ENCODE results near the gene SLC10A1. TPM values are rescaled to one million over a fixed set of nuclear protein-coding genes. Genes with fewer than 3 reads are reported as not detected.
"Not testable (repeated sequence)": the region's sequence is repeated elsewhere in the genome, so short reads cannot be mapped to it uniquely, and the experiment has no call there.

The SLC10A1 gene
- not detected in 2 replicates for total RNA-seq (2014; rRNA removed; shearing (Covaris generic))

DNA sequence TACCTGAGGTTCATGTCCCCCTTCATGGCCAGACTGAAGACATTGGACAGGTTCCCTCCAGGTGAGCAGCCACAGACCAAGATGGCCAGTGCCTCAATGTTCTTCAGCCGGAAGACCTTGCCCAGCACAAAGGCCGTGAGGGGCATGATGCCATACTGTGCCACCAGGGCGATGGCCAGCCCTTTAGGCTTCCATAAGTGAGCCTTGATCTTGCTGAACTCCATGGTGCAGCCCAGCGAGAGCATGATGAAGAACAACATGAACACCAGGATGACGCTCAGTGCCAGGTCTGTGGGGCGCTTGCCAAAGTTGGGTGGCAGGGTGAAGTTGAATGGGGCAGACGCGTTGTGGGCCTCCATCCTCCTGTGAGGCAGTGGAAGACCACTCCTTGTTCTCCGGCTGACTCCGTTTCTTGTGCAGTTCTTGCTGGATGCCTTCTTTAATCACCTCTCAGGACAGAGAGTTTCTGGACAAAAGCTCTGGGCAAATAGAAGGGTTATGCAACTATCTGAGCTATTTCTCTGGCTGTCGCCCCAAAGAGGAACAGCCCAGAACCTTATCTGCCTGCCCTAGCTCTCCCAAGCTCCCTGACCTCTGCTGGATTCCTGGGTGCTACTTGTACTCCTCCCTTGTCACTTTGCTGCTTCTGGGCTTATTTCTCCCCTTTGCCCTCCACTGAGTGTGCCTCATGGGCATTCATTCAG lies at the start of gene SLC10A1:
Gene SLC10A1 (minus strand): TSS at position 445 of the 704 bp plus-strand sequence. CDS start 86 bp downstream, at position 359.
- in situ Hi-C loops (cut with HindIII; ENCODE audit: low sequenced_read_pairs), result no loop called here
- DNase-seq (ENCODE audit: low spot score), result no peak

DNA sequence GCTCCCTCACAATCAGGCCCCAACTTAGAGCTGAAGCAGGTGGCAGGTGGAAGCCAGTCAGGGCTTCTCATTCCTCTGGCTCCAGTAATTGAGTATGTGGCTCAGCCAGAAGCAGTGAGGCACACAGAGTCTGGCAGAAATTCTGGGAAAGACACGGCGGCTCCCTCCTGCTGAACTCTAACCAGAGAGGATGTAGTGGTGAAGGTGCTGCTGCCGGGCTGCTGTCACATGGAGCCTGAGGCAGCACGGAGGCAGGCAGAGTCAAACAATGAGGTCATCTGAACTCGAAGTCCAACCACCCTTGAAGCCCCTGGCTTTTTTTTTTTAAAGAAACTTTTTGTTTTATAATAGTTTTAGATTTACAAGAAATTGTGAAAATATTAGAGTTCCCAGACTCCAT lies 48.7 kb upstream of the SLC10A1 start:
- DNase-seq (ENCODE audit: low spot score), result peak; percentile 28
- in situ Hi-C loops (cut with HindIII; ENCODE audit: low sequenced_read_pairs), result no loop called here

DNA sequence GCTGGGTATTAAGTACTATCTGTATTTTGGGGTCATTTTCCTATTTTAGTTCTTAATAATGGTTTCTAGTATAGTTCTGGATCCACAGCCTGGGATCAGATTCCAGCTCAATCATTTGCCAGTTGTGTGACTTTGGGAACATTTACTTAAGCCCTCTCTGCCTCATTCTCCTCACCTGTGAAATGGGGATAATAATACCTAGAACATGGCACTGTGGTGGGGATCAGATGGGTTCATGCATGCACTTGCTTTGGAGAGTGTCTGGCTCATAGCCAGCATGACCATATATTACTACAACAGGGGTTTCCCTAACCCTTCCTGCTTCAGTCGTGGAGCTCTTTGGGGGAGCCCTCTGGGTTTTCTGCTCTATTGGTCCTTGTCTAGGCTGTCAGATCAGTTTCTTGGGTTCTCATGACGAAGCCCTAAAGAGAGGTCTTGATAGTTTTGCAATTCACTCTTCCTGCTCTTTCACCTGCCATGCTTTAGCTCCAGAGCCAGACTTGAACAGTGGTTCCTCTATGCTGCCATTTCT lies 48.1 kb upstream of the SLC10A1 start:
- no peak for DNase-seq (ENCODE audit: low spot score)
- in situ Hi-C loops (cut with HindIII; ENCODE audit: low sequenced_read_pairs), result no loop called here

DNA sequence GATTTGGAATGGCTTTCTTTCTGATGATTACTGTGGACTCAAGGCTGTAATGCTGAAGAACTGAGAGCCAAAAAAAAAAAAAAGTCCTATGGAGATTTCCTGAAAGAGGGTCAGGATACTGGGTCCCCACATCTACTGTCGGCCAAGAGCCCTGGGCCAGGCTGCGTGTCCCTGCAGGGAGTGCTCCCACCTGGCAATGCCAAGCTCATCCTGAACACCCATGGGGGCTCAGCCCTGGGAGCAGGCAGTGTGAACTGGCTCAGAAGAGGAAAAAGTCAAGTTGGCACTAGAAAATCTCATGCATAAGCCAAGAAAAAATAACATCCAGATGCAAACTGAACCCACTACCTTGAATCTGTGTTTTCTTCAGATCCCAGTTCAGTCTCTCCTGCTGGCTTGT lies 47.1 kb upstream of the SLC10A1 start:
- in situ Hi-C loops (cut with HindIII; ENCODE audit: low sequenced_read_pairs), result no loop called here
- no peak for DNase-seq (ENCODE audit: low spot score)

DNA sequence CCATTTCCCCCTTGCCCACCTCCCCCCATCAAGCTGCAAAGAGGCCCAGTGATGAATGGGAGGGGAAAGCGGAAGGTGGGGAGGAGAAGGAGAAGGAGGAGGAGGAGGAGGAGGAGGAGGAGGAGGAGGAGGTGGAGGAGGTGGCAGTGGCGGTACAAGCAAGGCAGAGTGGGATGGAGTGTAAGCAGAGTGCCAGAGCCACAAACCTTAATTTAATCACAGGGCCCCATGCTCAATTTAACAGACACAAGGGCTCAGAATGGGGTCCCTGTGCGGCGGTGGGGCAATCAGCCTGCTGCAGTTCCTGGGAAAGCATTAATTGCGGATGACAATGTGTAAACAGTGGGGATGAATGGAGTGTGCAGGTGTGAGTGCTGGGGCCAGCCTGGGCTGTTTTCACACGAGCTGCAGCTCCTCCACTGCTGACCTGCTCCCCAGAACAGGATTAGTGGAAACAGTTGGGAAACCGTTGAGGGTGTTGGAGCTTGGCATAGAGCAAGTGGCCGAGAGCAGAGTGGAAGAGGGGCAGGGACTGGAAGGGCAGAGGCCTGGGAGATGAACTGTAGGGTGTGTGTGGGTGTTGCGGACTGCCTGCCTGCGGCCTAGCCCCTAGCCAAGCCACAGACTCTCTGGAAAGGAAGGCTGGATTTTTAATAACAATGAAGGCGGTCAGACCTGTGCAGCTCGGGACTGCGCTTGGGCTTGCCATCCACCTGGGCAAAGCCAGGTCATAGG lies 45.8 kb upstream of the SLC10A1 start:
- in situ Hi-C loops (cut with HindIII; ENCODE audit: low sequenced_read_pairs), result no loop called here

DNA sequence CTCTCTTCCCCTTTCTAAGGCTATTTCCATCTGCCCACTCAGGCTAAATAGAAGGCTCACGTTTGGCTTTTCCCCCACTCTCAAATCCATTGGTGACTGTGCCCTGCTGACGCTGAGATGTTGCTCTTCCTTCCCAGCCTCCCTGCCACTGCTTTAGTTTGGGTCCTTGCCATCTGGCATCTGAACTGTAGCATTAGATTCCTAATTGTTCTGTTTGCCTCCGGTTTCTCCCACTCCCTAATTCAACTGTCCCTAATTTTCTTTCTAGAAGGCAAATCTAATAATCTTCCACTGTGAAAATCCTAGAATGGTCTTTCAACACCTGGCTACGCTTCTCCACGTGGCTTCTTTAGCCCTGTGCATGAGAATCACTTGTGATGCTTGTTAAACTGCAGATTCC lies 44.6 kb upstream of the SLC10A1 start:
- in situ Hi-C loops (cut with HindIII; ENCODE audit: low sequenced_read_pairs), result no loop called here
- DNase-seq (ENCODE audit: low spot score), result no peak

More for the DNA sequence above, 45.8 kb upstream of the SLC10A1 start:
- DNase-seq (ENCODE audit: low spot score), result no peak

DNA sequence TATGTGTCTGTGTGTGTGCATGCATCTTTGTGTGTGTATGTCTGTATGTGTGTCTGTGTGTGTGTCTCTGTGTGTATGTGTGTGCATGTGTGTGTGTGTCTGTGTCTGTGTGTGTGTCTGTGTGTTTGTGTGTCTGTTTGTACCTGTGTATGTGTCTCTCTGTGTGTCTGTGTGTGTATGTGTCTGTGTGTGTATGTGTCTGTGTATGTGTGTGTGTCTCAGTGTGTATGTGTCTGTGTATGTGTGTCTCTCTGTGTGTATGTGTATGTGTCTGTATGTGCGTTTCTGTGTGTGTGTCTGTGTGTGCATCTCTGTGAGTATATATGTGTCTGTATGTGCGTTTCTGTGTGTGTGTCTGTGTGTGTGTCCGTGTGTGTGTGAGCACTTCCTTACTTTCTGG lies 42.6 kb upstream of the SLC10A1 start:
- in situ Hi-C loops (cut with HindIII; ENCODE audit: low sequenced_read_pairs), result no loop called here
- DNase-seq (ENCODE audit: low spot score), result no peak

DNA sequence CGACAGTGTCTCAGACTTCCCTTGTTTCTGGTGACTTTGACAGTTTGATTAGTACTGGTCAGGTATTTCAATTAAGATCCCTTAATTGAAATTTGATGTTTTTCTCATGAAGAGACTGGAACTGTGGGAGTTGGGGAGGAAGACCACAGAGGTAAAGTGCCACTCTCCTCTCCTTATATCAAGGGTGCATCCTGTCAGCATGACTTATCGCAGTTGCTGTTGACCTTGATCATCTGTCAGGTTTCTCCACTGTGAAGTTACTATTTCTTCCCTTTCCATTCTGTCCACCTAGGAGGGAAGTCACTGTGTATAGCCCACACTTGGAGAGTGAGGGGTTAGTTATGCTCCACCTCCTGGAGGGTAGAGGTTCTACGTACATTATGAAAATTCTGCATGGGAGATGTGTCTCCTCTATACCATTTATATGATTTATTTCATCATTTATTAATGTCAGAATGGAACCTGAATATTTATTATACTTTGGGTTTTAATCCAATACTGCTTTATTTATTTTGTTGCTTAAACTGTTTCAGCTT lies 41.9 kb upstream of the SLC10A1 start:
- in situ Hi-C loops (cut with HindIII; ENCODE audit: low sequenced_read_pairs), result no loop called here
- no peak for DNase-seq (ENCODE audit: low spot score)

DNA sequence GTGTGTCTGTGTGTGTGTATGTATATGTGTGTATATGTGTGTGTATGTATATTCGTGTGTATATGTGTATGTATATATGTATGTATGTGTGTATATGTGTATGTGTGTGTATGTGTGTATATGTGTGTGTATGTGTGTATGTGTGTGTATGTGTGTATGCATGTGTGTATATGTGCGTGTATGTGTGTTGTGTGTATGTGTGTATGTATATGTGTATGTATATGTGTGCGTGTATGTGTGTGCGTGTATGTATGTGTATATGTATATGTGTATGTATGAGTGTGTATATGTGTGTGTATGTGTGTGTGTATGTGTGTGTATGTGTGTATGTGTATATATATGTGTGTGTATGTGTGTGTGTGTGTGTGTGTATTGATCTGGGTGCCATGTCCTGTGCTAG lies 31.8 kb upstream of the SLC10A1 start:
- DNase-seq (ENCODE audit: low spot score), result no peak
- in situ Hi-C loops (cut with HindIII; ENCODE audit: low sequenced_read_pairs), result no loop called here

DNA sequence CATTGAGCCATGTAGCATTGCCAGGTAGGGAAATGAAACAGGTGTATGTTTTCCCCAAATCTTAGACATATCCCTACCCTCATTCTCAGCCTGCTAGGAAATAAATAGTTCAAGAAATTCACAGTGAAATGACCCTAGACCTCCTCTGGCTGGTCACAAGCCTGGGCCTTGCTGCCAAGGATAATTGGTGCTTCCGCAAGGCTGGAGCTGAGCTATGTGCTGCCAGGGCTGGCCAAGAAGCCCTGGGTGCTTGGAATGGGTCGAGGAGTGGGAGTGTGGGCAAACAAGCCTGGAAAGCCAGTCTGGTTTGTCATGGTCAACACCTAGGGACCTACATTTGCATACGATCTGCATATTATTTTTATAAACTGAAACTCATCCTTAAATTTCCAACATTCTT lies 31.3 kb upstream of the SLC10A1 start:
- peak; percentile 19 for DNase-seq (ENCODE audit: low spot score)
- in situ Hi-C loops (cut with HindIII; ENCODE audit: low sequenced_read_pairs), result no loop called here

DNA sequence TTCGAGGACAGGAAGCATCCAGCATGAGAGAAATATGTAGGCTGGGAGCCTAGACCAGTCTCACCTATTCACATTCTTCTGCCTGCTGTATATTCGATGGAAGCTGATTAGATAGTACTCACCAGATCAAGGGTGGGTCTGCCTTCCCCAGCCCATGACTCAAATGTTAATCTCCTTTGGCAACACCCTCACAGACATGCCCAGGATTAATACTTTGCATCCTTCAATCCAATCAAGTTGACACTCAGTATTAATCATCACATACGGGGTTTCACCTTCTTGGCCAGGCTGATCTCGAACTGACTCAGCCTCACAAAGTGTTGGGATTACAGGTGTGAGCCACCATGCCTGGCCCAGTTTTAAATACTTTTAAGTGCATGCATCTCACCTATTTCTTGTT lies 30.5 kb upstream of the SLC10A1 start:
- in situ Hi-C loops (cut with HindIII; ENCODE audit: low sequenced_read_pairs), result no loop called here
- DNase-seq (ENCODE audit: low spot score), result no peak

DNA sequence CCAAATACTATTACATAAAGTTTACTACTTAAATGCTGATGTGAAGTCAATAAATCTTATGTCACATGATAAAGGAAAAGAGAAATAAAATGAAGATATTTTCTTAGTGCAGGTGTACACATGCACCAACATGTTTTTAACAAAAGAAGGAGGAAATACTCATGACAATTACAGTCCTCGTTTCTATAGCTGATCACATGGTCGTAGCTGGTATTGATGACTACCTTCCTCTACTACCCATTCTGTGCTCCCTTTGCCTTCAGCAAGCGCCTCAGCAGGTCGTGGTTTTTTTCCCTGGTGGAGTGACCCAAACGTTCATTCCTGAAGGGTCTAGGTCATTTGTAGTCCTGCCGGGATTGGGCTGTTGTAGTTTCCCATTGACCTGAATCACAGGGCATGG lies 25.4 kb upstream of the SLC10A1 start:
- DNase-seq (ENCODE audit: low spot score), result no peak
- in situ Hi-C loops (cut with HindIII; ENCODE audit: low sequenced_read_pairs), result no loop called here

DNA sequence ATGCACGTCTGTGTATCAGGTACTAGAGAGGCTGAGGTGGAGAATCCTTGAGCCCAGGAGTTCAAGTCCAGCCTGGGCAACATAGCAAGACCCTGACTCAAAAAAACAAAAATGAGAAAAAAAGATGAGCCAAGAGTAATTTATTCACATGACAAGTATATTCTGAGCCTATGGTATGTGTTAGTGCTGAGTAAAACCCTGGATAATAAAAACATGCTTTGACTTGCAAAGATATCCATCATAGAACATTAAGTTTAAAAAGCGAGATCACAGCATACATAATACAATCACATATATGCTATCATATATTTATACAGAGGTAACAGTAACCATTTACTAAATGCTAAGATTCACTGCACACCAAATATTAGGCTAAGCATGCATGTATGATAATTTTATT lies 23.9 kb upstream of the SLC10A1 start:
- in situ Hi-C loops (cut with HindIII; ENCODE audit: low sequenced_read_pairs), result no loop called here
- no peak for DNase-seq (ENCODE audit: low spot score)

DNA sequence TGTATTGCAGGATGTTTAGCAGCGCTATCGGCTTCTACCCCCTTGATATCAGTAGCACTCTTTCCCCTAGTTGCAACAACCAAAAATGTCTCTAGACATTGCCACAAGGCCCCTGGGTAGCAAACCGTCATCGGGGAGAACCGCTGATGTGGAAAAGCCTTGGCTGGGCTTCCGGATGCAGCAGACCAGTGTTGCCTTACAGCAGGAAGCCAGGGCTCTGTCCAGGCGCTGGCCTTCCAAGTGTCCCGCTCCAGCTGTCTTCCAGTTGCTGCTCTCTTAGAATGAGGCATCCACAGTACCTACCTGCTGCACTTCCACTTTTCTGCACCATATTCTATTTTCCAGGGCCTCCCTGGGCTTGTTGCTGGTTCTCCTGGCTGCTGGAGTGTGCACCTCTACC lies 22.6 kb upstream of the SLC10A1 start:
- no peak for DNase-seq (ENCODE audit: low spot score)
- in situ Hi-C loops (cut with HindIII; ENCODE audit: low sequenced_read_pairs), result no loop called here

DNA sequence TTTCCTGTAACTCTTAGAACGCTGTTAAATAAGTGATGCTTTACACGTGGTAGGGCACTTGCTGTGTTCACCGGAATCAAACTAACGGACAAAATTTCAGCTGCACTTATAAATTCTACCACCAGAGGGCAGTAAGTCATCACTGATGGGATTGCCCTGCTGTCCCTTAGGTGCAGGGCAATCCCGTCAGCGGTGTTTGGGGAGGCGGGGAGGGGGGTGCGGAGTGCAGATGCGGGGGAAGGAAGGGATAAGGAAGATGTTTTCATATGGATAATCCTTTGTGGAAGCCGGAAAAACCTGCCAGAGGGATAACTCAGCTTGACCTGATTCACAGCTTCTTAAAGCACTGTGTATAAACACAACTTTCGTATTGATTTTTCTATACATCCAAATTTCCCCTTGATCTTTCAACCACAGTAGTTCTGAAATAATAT lies 21.7 kb upstream of the SLC10A1 start:
- in situ Hi-C loops (cut with HindIII; ENCODE audit: low sequenced_read_pairs), result no loop called here
- DNase-seq (ENCODE audit: low spot score), result peak; percentile 75

DNA sequence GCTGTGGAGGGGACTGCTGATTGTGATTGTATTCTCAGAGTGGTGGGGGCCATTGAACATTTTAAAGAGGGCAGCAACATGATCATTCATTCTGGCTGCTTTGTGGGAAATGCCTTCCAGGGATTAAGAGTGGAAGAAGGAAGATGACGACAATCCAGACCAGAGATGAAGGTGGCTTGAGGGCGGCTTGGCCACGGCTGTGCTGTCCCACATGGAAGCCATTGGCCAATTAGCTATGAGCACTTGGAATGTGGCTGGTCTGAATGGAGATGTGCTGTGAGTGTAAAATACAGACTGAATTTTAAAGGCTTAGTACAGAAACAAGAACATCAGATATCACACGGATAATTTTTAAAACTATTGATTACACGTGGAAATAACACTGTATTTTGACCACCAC lies 19.2 kb upstream of the SLC10A1 start:
- in situ Hi-C loops (cut with HindIII; ENCODE audit: low sequenced_read_pairs), result no loop called here
- no peak for DNase-seq (ENCODE audit: low spot score)

DNA sequence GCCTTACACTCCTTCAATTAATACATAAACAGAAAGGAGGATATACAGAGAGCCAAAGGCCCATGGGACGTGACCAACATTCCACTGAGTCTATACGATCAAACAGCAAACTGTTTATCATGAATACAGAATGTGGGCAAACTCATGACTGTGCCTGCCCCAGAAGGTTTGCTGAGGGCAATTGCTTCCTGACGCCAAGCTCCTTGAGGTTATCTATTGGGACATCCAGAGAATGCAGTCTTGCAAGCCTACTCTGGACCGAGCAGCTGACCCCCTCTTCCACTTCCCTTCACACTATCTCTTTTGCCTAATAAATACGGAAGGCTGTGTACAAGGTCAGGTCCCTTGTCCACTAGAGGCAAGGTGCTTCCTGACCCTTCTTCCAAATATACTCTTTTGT lies 18.5 kb upstream of the SLC10A1 start:
- in situ Hi-C loops (cut with HindIII; ENCODE audit: low sequenced_read_pairs), result no loop called here
- DNase-seq (ENCODE audit: low spot score), result no peak

DNA sequence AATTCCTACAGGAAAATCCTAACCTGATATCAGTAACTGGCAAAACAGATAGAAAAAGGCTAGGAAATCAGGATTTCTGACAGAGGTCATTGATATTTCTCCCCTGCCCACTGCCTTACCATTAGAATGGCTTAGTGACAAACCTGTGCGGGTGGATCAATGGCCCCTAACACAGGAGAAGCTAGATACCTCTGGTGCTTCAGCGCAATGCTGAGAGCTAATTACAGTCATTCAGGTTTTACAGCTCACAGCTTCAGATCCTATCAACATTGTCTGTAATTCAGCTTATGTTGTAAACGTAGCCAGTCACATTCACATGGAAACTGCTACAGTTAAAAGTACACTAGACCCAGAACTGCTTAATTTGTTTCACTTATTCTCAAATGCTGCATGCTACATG lies 17.4 kb upstream of the SLC10A1 start:
- DNase-seq (ENCODE audit: low spot score), result no peak
- in situ Hi-C loops (cut with HindIII; ENCODE audit: low sequenced_read_pairs), result no loop called here

DNA sequence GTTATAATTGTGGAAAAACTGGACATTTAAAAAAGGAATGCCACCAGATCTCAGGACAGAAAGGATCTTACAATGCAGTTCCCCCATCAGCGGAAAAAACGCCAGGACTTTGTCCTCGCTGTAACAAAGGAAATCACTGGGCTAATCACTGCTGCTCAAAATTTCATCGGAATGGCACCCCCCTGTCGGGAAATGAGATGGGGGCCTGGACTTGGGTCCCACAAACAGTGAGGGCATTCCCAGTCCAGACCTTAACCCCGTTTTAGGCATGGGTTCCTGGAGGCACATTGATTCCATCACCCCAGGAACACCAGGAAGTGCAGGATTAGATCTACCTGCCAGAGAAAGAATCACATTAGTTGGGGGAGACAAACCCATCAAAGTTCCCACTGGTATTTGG lies 16.3 kb upstream of the SLC10A1 start:
- in situ Hi-C loops (cut with HindIII; ENCODE audit: low sequenced_read_pairs); DNase-seq (ENCODE audit: low spot score): not testable (repeated sequence)

DNA sequence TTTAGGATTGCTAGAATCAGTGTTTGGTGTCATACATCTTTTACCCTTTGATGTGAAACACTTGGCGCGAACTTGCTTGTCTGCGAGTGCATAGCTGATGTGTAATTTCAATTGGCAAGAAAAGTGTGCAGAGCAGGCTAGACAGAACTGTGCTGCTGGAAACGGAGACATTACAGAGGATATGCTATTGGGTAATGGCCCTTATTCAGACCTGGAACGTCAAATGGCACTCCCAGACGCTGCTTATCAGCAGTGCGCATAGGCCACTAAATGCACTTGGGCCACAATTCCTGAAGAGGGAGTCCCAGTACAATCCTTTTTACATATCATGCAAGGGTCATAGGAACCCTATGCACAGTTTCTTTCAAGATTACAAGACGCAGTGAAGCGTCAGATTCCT lies 15.7 kb upstream of the SLC10A1 start:
- in situ Hi-C loops (cut with HindIII; ENCODE audit: low sequenced_read_pairs), result no loop called here
- DNase-seq (ENCODE audit: low spot score), result no peak
